Skin epidermis (tissue), 12 donors: ENCODE measurements around the gene SURF2.
"Not testable (repeated sequence)": the region's sequence is repeated elsewhere in the genome, so short reads cannot be mapped to it uniquely, and the experiment has no call there.

Experiments
- H3K27ac ChIP-seq, 21 experiments: fragments of 200-600 bp; sonication (generic) in 11 of 21; one replicate each; pipeline ENCODE4 v1.5.0; 2020; ENCODE audit warnings: mild to moderate bottlenecking in 3 of 21, inconsistent platforms in 2 of 21, moderate library complexity in 2 of 21
- H3K4me3 ChIP-seq, 7 experiments: fragments of 200-600 bp; sonication (generic) in 2 of 7; one replicate each; pipeline ENCODE4 v1.5.0; 2020; ENCODE audit warnings: inconsistent platforms in 2 of 7, mild to moderate bottlenecking in 2 of 7, moderate library complexity in 1 of 7

Gene SURF2

DNA sequence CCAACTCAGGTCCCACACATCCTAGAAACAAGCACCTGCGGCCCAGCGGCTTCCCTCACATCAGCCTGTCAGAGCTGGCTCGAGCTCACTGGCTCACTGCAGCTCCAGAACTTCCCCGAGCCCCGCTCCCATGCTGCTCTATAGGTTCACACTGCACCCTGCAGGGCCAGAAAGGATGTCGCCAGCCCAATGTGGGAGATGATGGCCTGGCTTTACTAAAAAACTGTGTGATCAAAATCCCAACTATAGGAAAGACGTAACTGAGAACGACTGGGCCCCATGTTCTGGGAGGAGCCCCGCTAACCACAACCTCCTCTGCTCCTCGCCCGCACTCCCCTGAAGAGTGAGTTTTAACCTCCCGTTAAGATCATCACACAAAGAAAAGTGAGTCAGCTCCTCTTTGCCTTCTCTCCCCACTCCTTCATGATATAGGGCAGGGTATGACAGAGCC, 14.9 kb downstream of the SURF2 start:
- Histone ChIP-seq H3K4me3 (peak overlapping the region in 2 of 7 experiments; percentile 11 to 16), H3K27ac (peak overlapping the region in 15 of 21 experiments; percentile 14 to 85 (median 57))

GRCh38 chr9:133372144-133372543, 15.8 kb downstream of the SURF2 start:
- Histone ChIP-seq H3K27ac (peak overlapping the region in 15 of 21 experiments; percentile 3 to 85 (median 57)), H3K4me3 (no peak overlapping the region)

- Histone ChIP-seq H3K27ac (peak overlapping the region in 20 of 21 experiments; percentile 93 to 100 (median 99)), H3K4me3 (peak overlapping the region; percentile 79 to 100 (median 92))
Observed at GRCh38 chr9:133374612-133375115, 18.3 kb downstream of the SURF2 start.

GRCh38 chr9:133375116-133375723, 18.9 kb downstream of the SURF2 start:
- peak overlapping the region; percentile 93 to 100 (median 99) for H3K27ac ChIP-seq
- H3K4me3 ChIP-seq: peak overlapping the region; percentile 79 to 100 (median 92)

DNA sequence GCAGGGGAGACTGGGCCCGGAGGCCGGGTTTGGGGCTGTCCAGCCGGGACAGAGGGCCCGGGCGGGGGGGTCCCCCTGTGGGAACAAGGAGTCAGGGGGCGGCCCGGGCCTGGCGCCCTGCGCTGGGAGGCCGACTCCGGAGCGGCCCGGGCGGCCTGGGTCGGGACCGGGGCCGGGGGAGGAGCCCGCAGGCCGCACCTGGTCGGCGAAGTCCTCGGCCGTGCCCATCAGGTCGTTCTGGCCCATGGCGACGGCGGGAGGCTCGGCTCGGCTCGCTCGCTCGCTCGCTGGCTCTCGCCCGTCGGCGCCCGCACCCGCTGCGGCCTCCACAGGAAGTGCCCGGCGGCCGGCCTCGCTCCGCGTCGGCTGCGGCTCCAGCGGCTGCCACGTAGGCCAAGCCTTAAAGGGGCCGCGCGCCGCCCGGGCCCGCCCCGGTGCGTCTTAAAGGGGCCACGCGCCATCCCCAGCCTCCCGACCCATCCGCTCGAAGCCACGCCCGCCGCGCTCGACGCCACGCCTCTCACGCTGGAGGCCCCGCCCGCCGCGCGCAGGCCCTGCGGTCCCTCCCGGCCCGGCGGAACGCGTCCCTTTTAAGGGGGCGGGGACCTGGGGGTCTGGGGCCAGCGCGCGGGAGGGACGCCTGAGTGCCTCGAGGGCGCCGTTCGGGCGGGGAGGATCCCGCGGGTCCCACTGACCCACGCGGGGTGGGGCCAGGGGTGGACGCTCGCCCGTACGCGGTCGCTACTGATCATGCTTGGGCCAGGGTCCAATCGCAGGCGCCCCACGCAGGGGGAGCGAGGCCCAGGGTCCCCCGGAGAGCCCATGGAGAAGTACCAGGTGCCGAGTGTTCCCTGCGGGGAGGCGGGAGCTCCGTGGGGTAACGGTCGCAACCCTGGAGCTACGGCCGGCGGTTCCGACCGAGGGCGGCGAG, 19.6 kb downstream of the SURF2 start, which contains the start of the genes STKLD1 and SURF4:
Gene STKLD1, plus strand, starts transcription at position 643 of the 931 bp plus-strand sequence. Its CDS starts 108 bp downstream, at position 751.
Gene SURF4, minus strand, starts transcription at position 337 of the 931 bp plus-strand sequence. Its CDS starts 91 bp downstream, at position 246.
- Histone ChIP-seq H3K27ac (peak within 1 kb of the TSS; percentile 93 to 100 (median 99)), H3K4me3 (peak within 1 kb of the TSS; percentile 79 to 100 (median 92))

GRCh38 chr9:133377280-133377679, 20.9 kb downstream of the SURF2 start:
- peak overlapping the region in 7 of 21 experiments; percentile 4 to 93 (median 45) for H3K27ac ChIP-seq
- not testable (repeated sequence) for H3K4me3 ChIP-seq

GRCh38 chr9:133377721-133378216, 21.4 kb downstream of the SURF2 start:
- Histone ChIP-seq H3K4me3 (no peak overlapping the region), H3K27ac (peak overlapping the region in 8 of 21 experiments; percentile 27 to 69 (median 50))

- H3K4me3 ChIP-seq: no peak overlapping the region
- peak overlapping the region in 8 of 21 experiments; percentile 11 to 69 (median 48) for H3K27ac ChIP-seq
Observed at GRCh38 chr9:133378408-133378962, 22.1 kb downstream of the SURF2 start.

- no peak overlapping the region for H3K4me3 ChIP-seq
- H3K27ac ChIP-seq: peak overlapping the region in 3 of 21 experiments; percentile 11 to 55 (median 27)
Observed at GRCh38 chr9:133379153-133380086, 23.1 kb downstream of the SURF2 start.

DNA sequence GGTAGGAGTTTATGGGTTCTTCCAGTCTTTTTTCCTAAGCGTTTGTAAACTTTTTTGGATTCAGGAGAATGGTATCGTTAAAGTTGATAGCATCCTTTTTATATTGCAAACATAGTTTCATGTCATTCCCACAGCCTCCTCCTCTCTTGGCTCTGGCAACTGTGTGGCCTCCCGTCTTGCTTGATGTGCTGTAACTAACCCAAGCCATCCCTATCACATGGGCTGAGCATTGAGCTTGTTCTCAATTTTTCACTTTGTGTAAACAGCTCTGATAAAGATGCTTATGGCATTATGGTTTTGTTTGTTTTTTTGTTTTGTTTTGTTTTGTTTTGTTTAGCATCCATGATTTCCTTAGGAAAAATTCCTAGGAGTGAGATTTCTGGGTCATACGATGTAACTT, 24.4 kb downstream of the SURF2 start:
- Histone ChIP-seq H3K27ac (no peak overlapping the region), H3K4me3 (no peak overlapping the region)

- H3K27ac ChIP-seq: no peak overlapping the region
- no peak overlapping the region for H3K4me3 ChIP-seq
Observed at GRCh38 chr9:133382507-133383141, 26.3 kb downstream of the SURF2 start.

DNA sequence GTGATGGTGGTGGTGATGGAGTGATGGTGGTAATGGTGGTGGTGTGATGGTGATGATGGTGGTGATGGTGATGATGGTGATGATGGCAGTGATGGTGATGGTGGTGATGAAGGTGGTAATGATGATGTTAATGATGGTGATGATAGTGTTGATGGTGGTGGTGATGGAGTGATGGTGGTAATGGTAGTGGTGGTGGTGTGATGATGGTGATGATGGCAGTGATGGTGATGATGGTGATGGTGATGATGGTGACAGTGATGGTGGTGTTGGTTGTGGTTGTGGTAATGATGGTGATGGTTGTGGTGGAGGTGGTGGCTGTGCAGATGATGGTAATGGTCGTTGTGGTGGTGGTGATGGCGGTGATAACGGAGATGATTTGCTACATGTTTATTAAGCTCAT, 27.1 kb downstream of the SURF2 start:
- Histone ChIP-seq H3K27ac (no peak overlapping the region), H3K4me3 (no peak overlapping the region)

GRCh38 chr9:133384736-133385321, 28.5 kb downstream of the SURF2 start:
- Histone ChIP-seq H3K27ac (no peak overlapping the region), H3K4me3 (no peak overlapping the region)

DNA sequence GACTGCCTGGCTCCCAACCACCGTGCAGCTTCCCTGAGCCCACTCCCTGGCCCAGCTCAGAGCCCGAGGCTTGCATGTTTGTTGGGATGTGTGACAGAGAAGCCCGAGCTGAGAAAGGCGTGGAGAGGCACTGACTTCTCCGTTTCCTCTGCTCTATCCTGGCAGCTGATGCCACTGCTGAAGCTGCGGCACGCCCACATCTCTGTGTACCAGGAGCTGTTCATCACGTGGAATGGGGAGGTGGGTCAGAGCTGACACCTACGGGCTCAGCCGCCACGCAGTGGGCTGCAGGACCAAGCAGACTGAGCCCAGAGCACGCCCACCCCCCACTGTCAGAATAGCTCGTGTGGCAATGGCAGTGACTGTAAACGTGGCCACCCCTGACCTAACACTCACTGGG, 29.1 kb downstream of the SURF2 start:
- H3K4me3 ChIP-seq: no peak overlapping the region
- H3K27ac ChIP-seq: no peak overlapping the region

- Histone ChIP-seq H3K27ac (no peak overlapping the region), H3K4me3 (no peak overlapping the region)
Observed at GRCh38 chr9:133386338-133386737, 30.0 kb downstream of the SURF2 start.

DNA sequence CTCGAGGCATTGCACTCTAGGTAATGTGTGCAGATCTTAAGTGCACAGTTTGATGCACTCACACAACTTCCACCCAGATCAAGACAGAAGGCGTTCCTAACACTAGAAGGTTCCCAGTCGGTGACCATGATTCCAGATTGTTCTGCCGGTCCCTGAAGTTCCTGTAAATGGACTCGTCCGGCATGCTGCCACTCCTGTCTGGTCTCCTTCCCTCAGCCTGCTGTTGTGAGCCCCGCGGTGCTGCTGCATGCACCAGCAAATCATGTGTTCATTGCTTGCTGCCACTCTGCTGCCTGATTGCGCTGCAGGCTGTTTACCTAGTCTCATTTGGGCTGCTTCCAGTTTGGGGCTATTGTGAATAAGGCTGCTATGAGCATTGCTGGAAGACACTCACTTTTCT, 31.3 kb downstream of the SURF2 start:
- no peak overlapping the region for H3K4me3 ChIP-seq
- H3K27ac ChIP-seq: no peak overlapping the region

DNA sequence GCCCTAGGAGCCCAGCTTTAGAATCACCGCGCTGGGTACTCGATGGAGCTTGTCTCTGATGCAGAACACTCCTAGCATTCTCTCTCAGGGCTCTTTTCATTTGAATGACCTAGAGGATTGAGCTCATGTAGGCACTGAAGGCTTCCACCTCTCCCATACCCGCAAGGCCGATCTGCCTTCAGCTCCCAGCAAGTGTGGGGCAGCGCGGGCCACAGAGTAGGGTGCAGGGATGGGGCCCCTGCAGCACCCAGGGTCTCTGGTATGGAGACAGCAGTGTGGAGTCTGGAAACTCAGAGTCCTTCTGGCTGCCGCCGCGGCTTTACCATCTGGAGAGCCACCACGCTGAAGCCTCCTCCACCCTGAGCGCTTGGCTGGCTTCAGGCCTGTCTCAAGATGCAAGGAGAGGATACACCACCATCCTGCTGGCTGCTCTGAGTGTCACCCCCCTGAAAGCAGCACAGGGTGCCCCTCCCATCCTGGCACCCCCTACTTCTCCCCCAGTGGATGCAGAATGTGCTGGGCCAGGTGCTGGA, 32.7 kb downstream of the SURF2 start:
- Histone ChIP-seq H3K27ac (no peak overlapping the region), H3K4me3 (no peak overlapping the region)

- Histone ChIP-seq H3K4me3 (no peak overlapping the region), H3K27ac (no peak overlapping the region)
Observed at GRCh38 chr9:133389562-133389961, 33.2 kb downstream of the SURF2 start.
